ENCODE measurements around the gene OVCH2. TPM values are rescaled to one million over a fixed set of nuclear protein-coding genes. Genes with fewer than 3 reads are reported as not detected.

Gene OVCH2
- total RNA-seq, 1 donor from 2014 or later: 7.4 TPM

GRCh38 chr11:7694235-7694634 lies 12.0 kb downstream of the OVCH2 start:
- no peaks in the 10 kb centered on the region for H3K9me3 ChIP-seq
- H3K27ac ChIP-seq: no peak overlapping the region
- DNase-seq: no peak
- intact Hi-C loops (cut with DNase I): no loop called here
- H3K4me1 ChIP-seq: peaks cover 5% of the 10 kb centered on the region
- no peaks in the 10 kb centered on the region for H3K36me3 ChIP-seq
- peaks cover 13% of the 10 kb centered on the region for H3K27me3 ChIP-seq (ENCODE audit: low read depth)
- TF ChIP-seq CTCF (IDR thresholded peaks at IDR 0.05): no peak
- no peak for ATAC-seq
- peak overlapping the region; percentile 27 for H3K4me3 ChIP-seq

DNA sequence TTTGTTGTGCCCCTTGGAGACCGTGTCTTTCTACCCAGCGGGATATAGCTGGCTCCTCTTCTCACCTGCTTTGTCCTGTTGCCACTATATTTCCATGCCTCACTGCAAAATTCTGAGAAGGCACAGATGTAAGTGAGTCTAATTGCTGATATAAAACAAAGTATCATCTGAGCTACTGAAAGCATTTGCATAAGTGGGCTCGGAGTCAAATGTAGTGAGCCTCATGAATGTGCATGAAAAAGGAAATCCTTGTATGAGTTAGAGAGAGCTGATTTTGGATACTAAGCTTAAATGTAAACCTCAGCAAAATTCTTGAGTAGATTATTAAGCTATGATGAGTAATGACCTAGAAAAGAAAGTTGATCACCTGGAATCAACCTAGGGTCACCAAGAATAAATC lies 13.9 kb downstream of the OVCH2 start:
- DNase-seq (no peak), ATAC-seq (no peak)
- no peaks in the 10 kb centered on the region for H3K9me3 ChIP-seq
- no peak overlapping the region for H3K27ac ChIP-seq
- intact Hi-C loops (cut with DNase I): no loop called here
- H3K27me3 ChIP-seq (ENCODE audit: low read depth): peaks cover 13% of the 10 kb centered on the region
- peaks cover 5% of the 10 kb centered on the region for H3K4me1 ChIP-seq
- H3K36me3 ChIP-seq: no peaks in the 10 kb centered on the region
- no peak for TF ChIP-seq CTCF (IDR thresholded peaks at IDR 0.05)
- no peak overlapping the region for H3K4me3 ChIP-seq

- DNase-seq (no peak), ATAC-seq (no peak)
- Histone ChIP-seq H3K27me3 (ENCODE audit: low read depth) (peaks cover 13% of the 10 kb centered on the region), H3K9me3 (no peaks in the 10 kb centered on the region), H3K27ac (no peak overlapping the region), H3K4me1 (peaks cover 5% of the 10 kb centered on the region), H3K4me3 (no peak overlapping the region), H3K36me3 (no peaks in the 10 kb centered on the region)
- TF ChIP-seq CTCF (IDR thresholded peaks at IDR 0.05): no peak
- intact Hi-C loops (cut with DNase I): no loop called here
Observed at GRCh38 chr11:7691759-7692350, 14.4 kb downstream of the OVCH2 start.

GRCh38 chr11:7690648-7691047 lies 15.6 kb downstream of the OVCH2 start:
- intact Hi-C loops (cut with DNase I): no loop called here
- Histone ChIP-seq H3K4me3 (no peak overlapping the region), H3K9me3 (no peaks in the 10 kb centered on the region), H3K36me3 (no peaks in the 10 kb centered on the region), H3K27me3 (ENCODE audit: low read depth) (peaks cover 13% of the 10 kb centered on the region), H3K27ac (no peak overlapping the region), H3K4me1 (peaks cover 5% of the 10 kb centered on the region)
- DNase-seq (no peak), ATAC-seq (no peak)
- TF ChIP-seq CTCF (IDR thresholded peaks at IDR 0.05): no peak

- TF ChIP-seq CTCF (IDR thresholded peaks at IDR 0.05): no peak
- H3K9me3 ChIP-seq: no peaks in the 10 kb centered on the region
- no peak overlapping the region for H3K4me3 ChIP-seq
- DNase-seq (no peak), ATAC-seq (no peak)
- peaks cover 2% of the 10 kb centered on the region for H3K4me1 ChIP-seq
- peaks cover 12% of the 10 kb centered on the region for H3K27me3 ChIP-seq (ENCODE audit: low read depth)
- intact Hi-C loops (cut with DNase I): no loop called here
- H3K27ac ChIP-seq: no peak overlapping the region
- no peaks in the 10 kb centered on the region for H3K36me3 ChIP-seq
Observed at GRCh38 chr11:7689239-7689638, 17.0 kb downstream of the OVCH2 start.
